Raji (cell line): ENCODE data around the gene JADE2.

Source experiments
- POLR2A ChIP-seq: IDR thresholded peaks from 2 replicates; pipeline ENCODE4 v1.6.1; 2011; ENCODE audit warnings: low read depth, low read length, control low read depth; ENCODE audit not compliant: insufficient read depth

The JADE2 gene

DNA sequence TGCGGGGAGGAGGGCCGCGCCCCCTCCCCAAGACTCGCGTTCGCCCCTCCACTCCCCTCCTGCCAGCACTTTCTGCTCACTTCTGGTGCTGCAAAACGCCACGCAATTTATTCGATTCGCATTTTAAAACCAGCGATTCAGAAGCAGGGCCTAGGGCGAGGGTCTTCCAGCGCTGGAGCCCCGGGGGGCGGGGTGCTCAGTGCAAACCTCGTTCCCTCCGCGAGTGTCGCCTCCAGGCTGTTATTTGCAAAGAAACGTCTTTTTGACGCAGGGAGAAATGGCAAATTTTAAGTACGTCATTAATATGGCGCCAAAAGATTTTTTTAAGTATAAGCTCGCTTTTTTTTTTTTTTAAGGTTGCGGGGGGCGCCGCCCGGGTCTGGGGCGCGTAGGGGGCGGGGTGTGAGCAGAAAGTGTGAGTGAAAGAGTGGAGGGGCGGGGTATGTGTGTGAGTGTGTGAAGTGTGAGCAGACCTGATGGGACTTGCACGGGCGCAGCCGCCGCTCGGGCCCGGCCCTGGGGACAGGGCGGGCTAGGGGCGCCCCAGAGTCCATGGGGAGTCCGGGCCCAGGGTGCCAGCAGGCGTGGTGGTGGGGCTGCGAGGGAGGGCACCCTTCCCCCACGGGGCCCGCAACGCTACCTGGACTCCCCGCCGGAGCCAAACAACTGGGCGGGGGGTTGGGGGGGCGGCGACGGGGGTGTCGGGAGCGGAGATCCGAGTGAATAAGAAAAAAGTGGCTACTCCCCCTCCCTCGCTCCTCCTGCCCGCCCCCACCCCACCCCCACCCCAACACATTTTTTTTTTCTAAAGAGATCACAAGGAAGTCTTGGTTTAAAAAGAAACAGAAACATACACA is at the start of gene JADE2:
Gene JADE2, plus strand, starts transcription at position 845 of the 857 bp plus-strand sequence. CDS start 10,188 bp downstream, outside the sequence.
- peak; percentile 54; the same call in 1 of the 2 replicates for TF ChIP-seq POLR2A

DNA sequence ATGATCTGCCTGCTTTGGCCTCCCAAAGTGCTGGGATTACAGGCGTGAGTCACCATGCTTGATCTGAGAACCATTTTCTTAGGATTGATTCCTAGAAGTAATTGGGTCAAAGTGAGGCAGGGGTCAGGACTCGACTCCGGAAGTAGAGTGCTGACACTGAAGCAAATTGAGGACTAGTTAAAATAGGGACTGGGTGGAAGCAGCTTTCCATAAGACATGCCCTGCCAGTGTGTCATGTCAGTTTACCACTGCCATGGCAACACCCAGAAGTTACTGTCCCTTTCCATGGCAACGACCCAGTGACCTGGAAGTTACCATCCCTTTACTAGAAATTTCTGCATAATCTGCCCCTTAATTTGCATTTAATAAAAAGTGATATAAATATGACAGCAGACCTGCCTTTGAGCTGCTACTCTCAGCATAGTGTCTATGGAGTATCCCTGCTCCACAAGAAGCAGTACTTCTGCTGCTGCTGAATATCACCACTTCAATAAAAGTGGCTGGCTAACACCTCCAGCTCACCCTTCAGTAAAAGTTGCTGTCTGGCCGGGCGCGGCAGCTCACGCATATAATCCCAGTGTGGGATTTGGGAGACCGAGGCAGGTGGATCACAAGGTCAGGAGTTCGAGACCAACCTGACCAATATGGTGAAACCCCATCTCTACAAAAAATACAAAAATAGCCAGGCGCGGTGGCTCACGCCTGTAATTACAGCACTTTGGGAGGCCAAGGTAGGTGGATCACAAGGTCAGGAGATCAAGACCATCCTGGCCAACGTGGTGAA is 47.8 kb upstream of the JADE2 start:
- TF ChIP-seq POLR2A: no peak

DNA sequence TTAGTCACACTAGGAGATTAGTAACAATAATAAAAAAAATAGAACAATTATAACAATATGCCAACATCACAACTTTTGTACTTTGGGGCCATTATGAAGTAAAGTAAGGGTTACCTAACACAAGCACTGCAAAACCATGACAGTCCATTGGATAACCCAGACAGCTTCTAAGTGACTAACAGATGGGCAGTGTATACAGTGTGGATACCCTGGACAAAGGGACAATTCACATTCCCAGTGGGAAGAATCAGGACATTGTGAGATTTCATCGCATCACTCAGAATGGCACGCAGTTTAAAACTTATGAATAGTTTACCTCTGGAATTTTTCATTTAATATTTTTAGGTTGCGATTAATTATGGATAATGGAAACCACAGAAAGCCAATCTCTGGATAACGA is 45.6 kb upstream of the JADE2 start:
- TF ChIP-seq POLR2A: no peak

DNA sequence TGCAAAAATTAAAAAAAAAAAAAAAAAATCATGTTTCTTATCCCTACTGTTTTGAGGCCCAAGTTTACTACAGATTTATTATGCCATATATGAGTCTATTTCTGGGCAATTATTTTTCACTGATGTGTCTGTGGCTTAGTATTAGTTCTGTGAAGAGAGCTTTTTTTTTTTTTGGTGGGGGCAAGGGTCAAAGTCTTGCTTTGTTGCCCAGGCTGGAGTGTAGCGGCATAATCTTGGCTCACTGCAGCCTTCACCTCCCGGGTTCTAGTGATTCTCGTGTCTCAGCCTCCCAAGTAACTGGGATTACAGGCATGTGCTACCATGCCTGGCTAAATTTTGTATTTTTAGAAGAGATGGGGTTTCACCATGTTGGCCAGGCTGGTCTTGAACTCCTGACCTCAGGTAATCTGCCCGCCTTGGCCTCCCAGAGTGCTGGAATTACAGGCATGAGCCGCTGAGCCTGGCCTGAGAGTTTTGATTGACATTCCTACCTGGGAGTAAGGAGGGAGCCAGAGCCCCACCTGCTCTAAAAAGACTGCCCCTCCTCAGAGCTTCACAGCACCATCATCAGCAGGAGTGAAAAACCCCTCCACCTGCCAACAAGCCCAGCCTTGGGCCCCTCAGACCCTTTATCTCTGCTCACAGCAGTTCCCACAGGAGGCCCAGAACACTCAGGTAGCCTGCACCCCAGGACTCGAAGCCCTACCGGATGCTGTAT is 36.1 kb upstream of the JADE2 start:
- TF ChIP-seq POLR2A: no peak

DNA sequence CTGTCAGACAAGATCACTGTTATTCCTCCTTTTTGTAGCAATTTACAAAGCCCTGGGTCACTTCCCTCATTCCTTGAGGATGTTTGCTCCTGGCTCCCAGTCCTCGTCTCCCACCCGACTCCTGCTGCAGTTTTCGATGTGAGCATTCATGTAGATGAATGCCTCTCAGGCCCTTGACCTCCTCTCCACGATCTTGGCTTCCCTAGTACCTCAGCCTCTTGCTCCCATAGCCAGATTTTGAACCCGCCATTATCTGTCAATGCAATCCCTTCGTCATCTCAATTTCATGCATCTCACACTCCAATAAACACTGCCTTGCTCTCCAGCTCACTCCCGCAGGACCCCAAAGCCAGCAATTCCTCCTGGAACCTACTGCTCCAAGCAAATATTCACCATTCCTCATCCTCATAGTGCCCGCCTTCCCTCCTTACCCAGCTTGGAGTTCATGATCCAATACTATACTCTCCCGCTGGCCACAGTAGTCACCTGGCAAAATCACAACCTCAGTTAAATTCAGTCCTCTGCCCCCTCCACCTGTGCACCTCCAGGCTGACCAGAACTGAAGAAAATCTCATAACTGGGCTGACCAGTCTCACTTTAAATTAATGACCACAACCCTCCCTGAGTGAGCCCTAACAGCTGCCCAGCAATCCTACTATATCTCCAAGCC is 35.1 kb upstream of the JADE2 start:
- no peak for TF ChIP-seq POLR2A

DNA sequence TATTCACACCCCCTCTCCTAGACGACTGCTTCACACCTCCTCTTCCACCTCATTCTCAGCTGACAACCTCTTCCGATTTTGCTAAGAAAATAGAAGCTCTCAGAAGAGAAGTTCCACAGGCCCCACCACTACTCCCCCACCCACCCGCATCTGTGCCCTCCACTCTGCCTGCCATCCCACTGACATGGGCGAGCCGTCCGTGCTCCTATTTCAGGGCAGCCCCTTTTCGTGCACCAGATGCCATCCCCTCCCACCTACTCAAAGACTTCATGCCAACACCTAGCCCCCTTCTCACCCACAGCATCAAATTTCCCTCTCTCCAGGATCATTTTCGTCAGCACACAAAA is 34.6 kb upstream of the JADE2 start:
- TF ChIP-seq POLR2A: no peak

DNA sequence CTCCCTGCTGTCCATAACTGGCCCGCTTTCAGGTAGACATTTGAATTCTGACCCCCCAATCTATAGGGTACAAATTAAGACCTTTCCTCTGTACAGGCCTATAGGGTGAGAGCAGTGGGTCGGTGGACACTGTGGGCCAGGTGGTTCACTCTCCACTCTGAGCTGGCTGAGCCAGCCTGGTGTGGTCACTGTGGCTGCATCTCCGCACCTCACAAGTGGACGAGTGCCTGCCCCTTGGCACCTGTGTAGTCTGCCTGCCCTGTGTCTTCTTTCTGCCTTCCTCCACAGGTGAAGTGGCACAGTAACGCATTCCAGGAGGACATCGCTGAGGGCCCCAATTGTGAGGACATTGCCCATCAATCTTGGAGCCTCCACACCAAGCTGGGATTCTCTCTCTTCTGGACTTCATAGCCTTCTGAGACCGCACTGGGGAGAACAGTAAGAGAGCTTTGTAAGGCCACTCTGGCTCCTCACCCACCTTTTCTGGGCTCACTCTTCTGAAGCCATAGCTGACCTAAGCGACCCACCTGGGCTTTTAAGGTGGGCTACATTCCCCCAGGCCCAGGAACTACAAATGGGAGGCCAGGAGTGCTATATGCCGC is 33.5 kb upstream of the JADE2 start:
- no peak for TF ChIP-seq POLR2A

DNA sequence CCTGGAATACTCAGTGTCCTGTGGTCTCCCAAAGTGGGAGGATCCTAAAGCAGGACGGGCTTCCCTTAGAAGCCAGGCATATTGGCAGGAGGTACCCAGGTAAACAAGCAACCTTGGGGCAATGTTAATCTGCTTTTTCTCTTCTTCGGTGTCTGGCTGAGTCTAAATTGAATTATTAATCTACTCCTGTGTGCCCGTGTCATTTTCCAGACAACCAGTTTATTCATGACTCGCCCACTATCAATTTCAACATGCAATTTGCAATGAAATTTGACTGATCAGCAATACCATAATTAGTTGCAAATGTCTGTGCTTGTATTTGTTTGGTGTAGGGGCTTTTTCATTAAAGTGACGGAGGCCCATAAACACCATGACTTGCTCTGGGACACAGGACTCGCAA is 32.9 kb upstream of the JADE2 start:
- no peak for TF ChIP-seq POLR2A

DNA sequence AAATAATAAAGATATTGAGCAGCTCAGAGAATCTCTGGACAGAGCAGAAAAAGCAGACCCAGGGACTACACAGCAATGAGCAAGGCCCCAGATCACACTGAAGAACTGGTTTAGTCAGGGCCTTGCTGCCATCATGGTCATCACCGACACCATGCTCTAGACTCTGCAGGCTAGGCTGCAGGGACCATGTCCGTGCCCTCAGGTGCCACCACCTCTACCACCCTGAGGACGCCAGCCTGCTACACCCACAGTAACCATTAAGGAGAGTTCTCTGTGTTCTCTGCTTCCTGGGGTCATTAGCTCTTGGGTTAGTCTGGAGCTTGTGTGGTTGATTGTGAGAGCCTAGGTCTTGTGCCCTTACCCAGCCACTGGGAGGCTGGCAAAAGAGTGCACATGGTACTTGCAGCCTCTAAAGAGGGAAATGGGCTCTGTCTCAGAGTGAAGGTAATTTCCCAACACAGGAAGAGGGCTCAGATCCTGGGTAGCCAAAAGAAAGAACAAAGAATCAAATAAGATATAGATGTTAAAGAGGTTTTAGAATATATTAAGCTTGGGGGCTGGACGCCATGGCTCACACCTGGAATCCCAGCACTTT is 31.9 kb upstream of the JADE2 start:
- TF ChIP-seq POLR2A: no peak

DNA sequence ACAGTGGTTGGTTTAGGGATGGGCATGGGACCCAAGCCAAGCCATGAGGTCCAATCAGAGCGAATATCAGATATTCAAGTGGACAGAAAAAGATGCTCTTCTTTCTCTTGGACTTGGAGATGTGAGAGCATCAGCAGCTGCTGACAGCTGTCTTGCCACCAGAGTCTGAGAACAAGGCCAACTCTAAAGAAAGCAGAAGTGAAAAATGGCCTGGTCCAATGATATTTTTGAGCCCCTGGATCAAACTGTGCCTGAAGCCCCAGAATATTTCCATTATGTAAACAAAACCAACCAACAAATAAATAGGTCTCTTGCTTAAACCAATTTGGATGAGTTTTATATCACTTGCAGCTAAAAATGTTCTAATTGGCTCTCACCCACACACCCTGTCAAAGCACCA is 30.7 kb upstream of the JADE2 start:
- TF ChIP-seq POLR2A: no peak

DNA sequence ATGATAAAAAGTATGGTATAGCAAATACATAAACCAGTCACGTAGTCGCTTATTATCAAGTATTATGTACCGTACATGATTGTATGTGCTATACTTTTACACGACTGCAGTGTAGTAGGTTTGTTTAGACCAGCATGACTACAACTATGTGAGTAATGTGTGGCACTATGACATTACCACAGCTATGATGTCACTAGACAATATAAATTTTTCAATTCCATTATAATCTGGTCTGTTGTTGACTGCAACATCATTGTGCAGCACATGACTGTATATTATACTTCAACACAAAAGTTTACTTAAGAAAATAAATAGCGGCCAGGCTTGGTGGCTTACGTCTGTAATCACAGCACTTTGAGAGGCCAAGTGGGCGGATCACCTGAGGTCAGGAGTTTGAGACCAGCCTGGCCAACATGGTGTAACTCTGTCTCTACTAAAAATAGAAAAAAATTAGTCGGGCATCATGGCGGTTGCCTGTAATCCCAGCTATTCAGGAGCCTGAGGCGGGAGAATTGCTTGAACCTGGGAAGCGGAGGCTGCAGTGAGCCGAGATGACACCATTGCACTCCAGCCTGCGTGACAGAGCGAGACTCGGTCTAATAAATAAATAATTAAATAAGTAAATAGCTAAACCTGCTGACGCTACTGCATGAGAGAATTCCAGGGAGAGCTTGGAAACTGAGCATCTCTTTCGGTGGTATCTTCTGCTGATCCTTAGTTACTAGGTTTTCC is 24.6 kb upstream of the JADE2 start:
- no peak for TF ChIP-seq POLR2A

DNA sequence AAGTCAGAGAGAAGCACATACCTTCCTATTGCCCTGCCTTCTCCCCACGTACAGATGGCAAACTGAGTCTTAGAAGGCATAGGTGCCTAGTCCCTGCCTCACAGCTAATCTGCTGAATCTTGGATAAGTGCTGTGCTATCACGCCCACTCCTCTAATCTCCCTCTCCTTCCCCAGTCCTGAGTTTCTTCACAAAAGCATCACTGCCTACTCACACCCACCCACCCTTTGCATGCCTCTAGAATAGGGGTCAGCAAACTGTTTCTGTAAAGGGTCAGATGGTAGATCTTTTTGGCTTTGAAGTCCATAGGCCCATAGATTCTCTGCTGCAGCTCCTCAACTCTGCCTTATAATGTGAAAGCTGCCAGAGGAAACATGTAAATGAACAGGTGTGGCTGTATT is 23.2 kb upstream of the JADE2 start:
- TF ChIP-seq POLR2A: no peak

DNA sequence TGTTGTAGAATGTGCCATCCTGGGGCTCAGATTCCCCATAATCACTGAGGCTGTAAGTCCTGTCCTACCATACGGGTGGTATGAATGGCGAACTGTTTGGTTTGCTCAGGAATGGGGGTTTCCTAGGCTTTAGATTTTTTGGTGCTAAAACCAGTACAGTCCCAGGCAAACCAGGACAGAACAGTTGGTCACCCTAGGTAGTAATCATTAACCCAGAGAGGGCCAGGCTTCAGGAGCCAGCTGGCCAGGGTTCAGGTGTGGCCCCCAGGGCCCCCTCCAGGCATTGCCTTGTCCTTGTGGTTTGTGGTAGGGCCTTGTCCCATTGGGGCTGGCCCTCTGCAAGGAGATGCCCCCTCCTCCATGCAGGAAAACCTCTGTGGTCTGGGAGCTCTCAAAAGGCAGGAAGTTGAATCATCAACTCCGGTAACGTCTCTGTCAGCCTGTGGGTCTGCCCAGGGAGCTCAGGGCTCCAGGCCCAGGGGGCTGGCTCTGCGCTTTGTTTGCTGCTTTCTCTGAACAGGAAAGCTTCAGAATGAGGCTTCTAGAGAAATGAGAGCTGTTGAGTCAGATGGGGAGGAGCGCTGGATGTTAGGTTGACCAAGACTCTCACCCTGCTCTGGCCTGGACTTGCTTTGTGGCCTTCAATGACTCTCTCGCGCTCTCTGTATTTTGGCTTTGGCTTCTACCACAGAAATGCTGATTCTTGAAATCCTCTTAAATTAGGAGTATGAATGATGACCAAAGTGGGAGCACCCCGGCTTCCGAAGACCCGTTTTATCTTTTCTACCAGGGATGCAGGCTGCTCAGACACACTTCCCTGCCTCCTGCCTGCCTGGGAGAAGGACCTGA is 22.2 kb upstream of the JADE2 start:
- TF ChIP-seq POLR2A: no peak

DNA sequence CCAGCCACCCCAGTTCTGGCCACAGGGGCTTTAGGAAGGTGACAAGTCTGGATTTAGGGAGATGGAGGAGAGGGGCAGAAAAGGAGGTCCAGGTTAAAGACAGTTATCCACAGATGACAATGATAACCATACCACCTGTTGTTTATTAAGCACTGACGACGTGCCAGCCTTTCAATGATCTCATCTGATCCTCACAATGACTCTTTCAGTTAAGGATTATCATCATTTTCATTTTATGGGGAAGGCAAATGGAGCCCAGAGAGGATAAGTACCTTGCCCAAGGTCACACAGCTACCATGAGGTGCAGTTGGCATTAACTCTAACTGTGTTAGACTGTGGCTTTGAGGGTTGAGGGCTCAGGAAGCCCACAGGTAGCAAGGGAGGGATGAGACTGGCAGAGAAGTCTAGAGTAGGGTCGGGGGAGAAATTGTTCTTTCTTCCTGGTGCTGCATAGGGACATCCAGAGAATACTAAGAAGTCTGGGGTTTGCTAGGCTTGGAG is 21.5 kb upstream of the JADE2 start:
- no peak for TF ChIP-seq POLR2A
